Measurements from ENCODE around the gene ADCY3. TPM values are rescaled to one million over a fixed set of nuclear protein-coding genes. Genes with fewer than 3 reads are reported as not detected.

ADCY3 gene
- total and polyA plus RNA-seq, 2 experiments from 2014 or later = 13.8 to 15.0 TPM

DNA sequence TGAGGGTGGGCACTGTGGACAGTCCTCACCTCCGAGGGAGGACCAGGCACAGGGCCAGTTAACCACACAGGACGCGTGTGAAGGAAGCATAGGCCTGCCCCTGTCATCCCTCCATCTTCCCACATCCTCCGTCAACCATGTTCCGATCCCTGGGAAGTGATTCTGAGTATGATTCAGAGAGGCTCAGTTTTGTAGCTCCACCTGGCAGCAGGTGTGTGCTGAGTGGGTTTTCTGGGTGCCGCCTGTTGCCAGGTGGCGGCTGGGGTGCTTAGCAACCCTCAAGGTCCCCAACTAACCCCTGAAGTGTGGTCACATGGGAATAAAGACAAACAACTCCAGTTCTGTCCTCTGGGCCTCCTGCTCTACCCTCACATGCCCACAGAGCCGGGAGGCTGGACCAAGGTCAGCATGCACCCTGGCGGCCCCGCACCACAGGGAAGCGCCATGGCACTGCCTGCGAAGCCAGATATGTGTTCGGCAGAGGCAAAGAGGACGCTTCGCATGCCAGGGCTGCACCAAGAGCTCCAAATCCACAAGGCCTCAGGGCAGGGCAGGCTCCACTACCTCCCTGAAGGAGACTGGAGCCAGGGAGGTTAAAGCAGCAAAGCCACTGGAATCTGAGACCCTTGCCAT, 60.0 kb downstream of the ADCY3 start:
- H3K4me3 ChIP-seq = no peak overlapping the region

GRCh38 chr2:24858996-24859395, 61.0 kb downstream of the ADCY3 start:
- H3K4me3 ChIP-seq = no peak overlapping the region
- no peaks in the 10 kb centered on the region for H3K79me2 ChIP-seq
- H4K20me1 ChIP-seq (ENCODE audit: insufficient read depth, poor library complexity, severe bottlenecking) = no peaks in the 10 kb centered on the region
- no peak overlapping the region for H3K4me2 ChIP-seq
- H3K4me1 ChIP-seq (ENCODE audit: insufficient read depth) = peaks cover 24% of the 10 kb centered on the region
- H3K9me2 ChIP-seq (replicated peaks; ENCODE audit: insufficient read depth) = no peaks in the 10 kb centered on the region
- H3K27ac ChIP-seq = no peak overlapping the region
- no peaks in the 10 kb centered on the region for H3K36me3 ChIP-seq (replicated peaks; ENCODE audit: insufficient read depth, low read depth)
- H2AFZ ChIP-seq = no peak overlapping the region
- no peaks in the 10 kb centered on the region for H3K9me3 ChIP-seq (ENCODE audit: low read depth)
- TF ChIP-seq EZH2 (IDR thresholded peaks at IDR 0.05; ENCODE audit: borderline replicate concordance) (no peak), EZH2phosphoT487 (IDR thresholded peaks at IDR 0.05; ENCODE audit: low read depth, severe bottlenecking, unreplicated experiment) (no peak), CTCF (IDR thresholded peaks at IDR 0.05; ENCODE audit: poor library complexity) (no peak)
- no peak for DNase-seq (ENCODE audit: low spot score)
- 96% methylated on average over 13 of the region's 13 CpGs for WGBS (ENCODE audit: low lambda C conversion rate, missing lambda C conversion rate)
- no peaks in the 10 kb centered on the region for H3K27me3 ChIP-seq

More for the DNA sequence above, 60.0 kb downstream of the ADCY3 start:
- no peak overlapping the region for H3K27ac ChIP-seq
- WGBS (ENCODE audit: low lambda C conversion rate, missing lambda C conversion rate) = 96% methylated on average over 15 of the region's 15 CpGs
- no peak overlapping the region for H3K4me2 ChIP-seq
- no peaks in the 10 kb centered on the region for H3K9me2 ChIP-seq (replicated peaks; ENCODE audit: insufficient read depth)
- no peak overlapping the region for H2AFZ ChIP-seq
- H3K79me2 ChIP-seq = no peaks in the 10 kb centered on the region
- H3K36me3 ChIP-seq (replicated peaks; ENCODE audit: insufficient read depth, low read depth) = no peaks in the 10 kb centered on the region
- TF ChIP-seq EZH2phosphoT487 (IDR thresholded peaks at IDR 0.05; ENCODE audit: low read depth, severe bottlenecking, unreplicated experiment) (no peak), EZH2 (IDR thresholded peaks at IDR 0.05; ENCODE audit: borderline replicate concordance) (no peak), CTCF (IDR thresholded peaks at IDR 0.05; ENCODE audit: poor library complexity) (no peak)
- H3K27me3 ChIP-seq = no peaks in the 10 kb centered on the region
- peaks cover 13% of the 10 kb centered on the region for H3K4me1 ChIP-seq (ENCODE audit: insufficient read depth)
- no peak for DNase-seq (ENCODE audit: low spot score)
- H3K9me3 ChIP-seq (ENCODE audit: low read depth) = no peaks in the 10 kb centered on the region
- no peaks in the 10 kb centered on the region for H4K20me1 ChIP-seq (ENCODE audit: insufficient read depth, poor library complexity, severe bottlenecking)

DNA sequence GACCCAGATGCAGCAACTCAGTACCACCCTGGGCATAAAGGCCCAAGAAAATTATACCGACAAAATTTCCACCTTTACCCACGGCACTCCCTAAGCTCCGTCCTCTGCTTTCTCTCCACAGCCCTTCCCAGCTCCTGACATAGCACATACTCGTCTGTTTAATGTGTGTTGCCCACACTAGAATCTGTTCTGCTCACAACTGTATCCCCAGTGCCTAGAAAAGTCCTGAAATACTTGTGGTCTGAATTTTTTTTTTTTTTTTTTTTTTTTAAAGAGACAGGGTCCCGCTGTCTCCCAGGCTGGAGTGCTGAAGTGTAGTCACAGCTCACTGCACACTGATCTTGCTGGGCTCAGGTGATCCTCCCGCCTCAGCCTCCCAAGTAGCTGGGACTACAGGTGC, 62.3 kb downstream of the ADCY3 start:
- Histone ChIP-seq H2AFZ (no peak overlapping the region), H4K20me1 (ENCODE audit: insufficient read depth, poor library complexity, severe bottlenecking) (no peaks in the 10 kb centered on the region), H3K27me3 (no peaks in the 10 kb centered on the region), H3K4me3 (no peak overlapping the region), H3K4me2 (no peak overlapping the region), H3K9me2 (replicated peaks; ENCODE audit: insufficient read depth) (no peaks in the 10 kb centered on the region), H3K9me3 (ENCODE audit: low read depth) (no peaks in the 10 kb centered on the region), H3K4me1 (ENCODE audit: insufficient read depth) (peaks cover 25% of the 10 kb centered on the region), H3K36me3 (replicated peaks; ENCODE audit: insufficient read depth, low read depth) (no peaks in the 10 kb centered on the region), H3K79me2 (no peaks in the 10 kb centered on the region), H3K27ac (no peak overlapping the region)
- TF ChIP-seq EZH2phosphoT487 (IDR thresholded peaks at IDR 0.05; ENCODE audit: low read depth, severe bottlenecking, unreplicated experiment) (no peak), EZH2 (IDR thresholded peaks at IDR 0.05; ENCODE audit: borderline replicate concordance) (no peak), CTCF (IDR thresholded peaks at IDR 0.05; ENCODE audit: poor library complexity) (no peak)
- no peak for DNase-seq (ENCODE audit: low spot score)
- WGBS (ENCODE audit: low lambda C conversion rate, missing lambda C conversion rate) = 89% methylated on average over 6 of the region's 6 CpGs
